Calu3 (cell line): Measurements from ENCODE around the gene FPGS. TPM values are rescaled to one million over a fixed set of nuclear protein-coding genes. Genes with fewer than 3 reads are reported as not detected.

Experiments used
- BruUV-seq: library from RNA; stranded (reverse); fragments of 400-500 nt; replicated peaks from 2 replicates; lab custom pipeline; 2021; lab: Mats Ljungman, UMichigan
- CTCF ChIA-PET: fragments of 300-600 bp; sonication (Branson Sonifier 250); formaldehyde crosslinking; loops from one replicate; lab custom pipeline; 2022; ENCODE audit warnings: antibody characterized with exemption; lab: Charles Lee
- DNase-seq: peaks from one replicate; pipeline ENCODE4 v3.0.0; 2022
- H3K27ac Mint-ChIP-seq: one replicate; pipeline ENCODE4 v1.8.0; 2022; ENCODE audit warnings: mixed read lengths; ENCODE audit not compliant: unreplicated experiment
- H3K27me3 Mint-ChIP-seq: one replicate; pipeline ENCODE4 v1.8.0; 2022; ENCODE audit warnings: mixed read lengths; ENCODE audit not compliant: unreplicated experiment
- H3K36me3 Mint-ChIP-seq: one replicate; pipeline ENCODE4 v1.8.0; 2022; ENCODE audit warnings: mild to moderate bottlenecking, moderate library complexity, mixed read lengths; ENCODE audit not compliant: insufficient read depth, unreplicated experiment
- H3K4me1 Mint-ChIP-seq: one replicate; pipeline ENCODE4 v1.8.0; 2022; ENCODE audit warnings: mild to moderate bottlenecking, low read depth, mixed read lengths; ENCODE audit not compliant: unreplicated experiment
- H3K4me3 Mint-ChIP-seq: one replicate; pipeline ENCODE4 v1.8.0; 2022; ENCODE audit warnings: mild to moderate bottlenecking, low read depth, moderate library complexity, mixed read lengths; ENCODE audit not compliant: unreplicated experiment
- H3K9me3 Mint-ChIP-seq: one replicate; pipeline ENCODE4 v1.8.0; 2022; ENCODE audit warnings: low read depth, mixed read lengths; ENCODE audit not compliant: unreplicated experiment
- intact Hi-C: fragments of 100-400 bp; cut with micrococcal nuclease; formaldehyde crosslinking; loops from one replicate; pipeline ENCODE4 v1.10.0; 2022; ENCODE audit not compliant: unreplicated experiment
- total RNA-seq: library from RNA; stranded (reverse); gene quantifications from 2 replicates; pipeline ENCODE4 v1.2.3, GENCODE V29; 2022
- TF ChIP-seq, protein P1 (sequence below): fragments of 200-600 bp; IDR thresholded peaks from one replicate; pipeline ENCODE4 v1.8.0; 2022; ENCODE audit warnings: antibody characterized with exemption; ENCODE audit not compliant: unreplicated experiment

The FPGS gene
- total RNA-seq, 1 experiment from 2014 or later: 75.2 TPM

DNA sequence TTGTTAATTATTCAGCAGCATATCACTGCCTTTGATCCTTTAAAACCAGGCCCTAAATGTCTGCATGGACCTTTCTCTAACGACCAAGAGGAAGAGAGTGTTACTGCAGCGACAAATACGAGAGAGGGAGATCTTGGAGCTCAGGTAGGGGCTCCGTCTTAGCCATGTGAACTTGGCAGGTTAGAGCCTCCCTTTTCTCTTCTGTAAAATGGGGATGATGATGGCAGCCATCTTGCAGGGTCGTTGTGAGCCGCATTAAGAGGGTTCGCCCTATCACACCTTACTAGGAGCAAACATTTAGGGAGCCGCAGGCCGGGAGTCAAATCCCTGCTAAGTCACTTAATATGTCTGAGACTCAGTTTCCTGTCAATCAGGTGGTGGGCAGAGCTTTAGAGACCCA lies 50.1 kb downstream of the FPGS start:
- TF ChIP-seq, protein P1, sequence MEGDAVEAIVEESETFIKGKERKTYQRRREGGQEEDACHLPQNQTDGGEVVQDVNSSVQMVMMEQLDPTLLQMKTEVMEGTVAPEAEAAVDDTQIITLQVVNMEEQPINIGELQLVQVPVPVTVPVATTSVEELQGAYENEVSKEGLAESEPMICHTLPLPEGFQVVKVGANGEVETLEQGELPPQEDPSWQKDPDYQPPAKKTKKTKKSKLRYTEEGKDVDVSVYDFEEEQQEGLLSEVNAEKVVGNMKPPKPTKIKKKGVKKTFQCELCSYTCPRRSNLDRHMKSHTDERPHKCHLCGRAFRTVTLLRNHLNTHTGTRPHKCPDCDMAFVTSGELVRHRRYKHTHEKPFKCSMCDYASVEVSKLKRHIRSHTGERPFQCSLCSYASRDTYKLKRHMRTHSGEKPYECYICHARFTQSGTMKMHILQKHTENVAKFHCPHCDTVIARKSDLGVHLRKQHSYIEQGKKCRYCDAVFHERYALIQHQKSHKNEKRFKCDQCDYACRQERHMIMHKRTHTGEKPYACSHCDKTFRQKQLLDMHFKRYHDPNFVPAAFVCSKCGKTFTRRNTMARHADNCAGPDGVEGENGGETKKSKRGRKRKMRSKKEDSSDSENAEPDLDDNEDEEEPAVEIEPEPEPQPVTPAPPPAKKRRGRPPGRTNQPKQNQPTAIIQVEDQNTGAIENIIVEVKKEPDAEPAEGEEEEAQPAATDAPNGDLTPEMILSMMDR: no peak
- no peak overlapping the region for H3K27ac Mint-ChIP-seq
- BruUV-seq: no TSS peak
- H3K4me1 Mint-ChIP-seq: no peaks in the 10 kb centered on the region
- CTCF ChIA-PET: no interaction called here
- intact Hi-C loops: no loop called here
- peaks cover 8% of the 10 kb centered on the region for H3K9me3 Mint-ChIP-seq
- DNase-seq: no peak
- peaks cover 11% of the 10 kb centered on the region for H3K27me3 Mint-ChIP-seq
- no peak overlapping the region for H3K4me3 Mint-ChIP-seq
- H3K36me3 Mint-ChIP-seq: no peaks in the 10 kb centered on the region

DNA sequence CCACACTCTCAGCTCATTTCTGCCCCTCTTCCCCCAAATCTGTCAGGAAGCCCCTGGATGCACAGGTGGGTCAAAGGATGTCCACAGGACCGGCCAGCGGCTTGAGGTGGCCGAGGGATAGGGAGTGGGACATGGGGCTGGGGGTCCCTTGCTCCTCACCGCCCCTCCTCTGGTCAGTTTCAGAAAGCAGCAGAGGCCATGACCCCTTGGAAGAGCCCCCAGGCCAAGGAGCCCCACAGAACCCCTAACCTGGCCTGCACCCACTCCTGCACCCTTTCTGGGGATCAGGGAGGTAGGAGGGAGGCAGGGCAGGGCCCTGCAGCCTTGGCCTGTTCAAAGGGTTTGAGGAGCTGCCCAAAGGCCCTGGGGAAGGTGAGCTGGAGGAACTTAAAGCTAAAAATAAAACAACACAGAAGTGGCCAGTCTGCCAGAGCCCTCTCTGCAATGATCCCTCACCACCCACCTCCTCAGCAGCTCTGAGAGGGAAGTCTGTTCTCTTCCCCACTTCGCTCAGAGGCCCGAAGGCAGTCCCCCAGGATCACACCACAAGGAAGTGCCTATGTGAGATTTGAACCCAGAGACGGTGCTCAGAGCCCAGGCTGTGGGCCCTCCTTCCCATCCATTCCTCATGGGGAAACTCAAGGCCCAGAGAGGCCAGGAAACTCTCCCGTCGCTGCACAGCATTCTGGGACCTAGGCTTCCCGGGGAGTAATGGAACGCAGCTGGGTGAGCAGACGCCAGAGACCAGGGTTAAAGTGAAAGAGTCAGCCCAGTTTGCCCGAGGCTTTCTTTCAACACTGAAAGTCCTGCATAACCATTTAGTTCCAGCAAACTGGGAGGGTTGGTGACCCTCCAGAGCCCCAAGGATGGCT lies 50.9 kb downstream of the FPGS start:
- no peaks in the 10 kb centered on the region for H3K36me3 Mint-ChIP-seq
- H3K27ac Mint-ChIP-seq: no peak overlapping the region
- BruUV-seq: no TSS peak
- peaks cover 8% of the 10 kb centered on the region for H3K9me3 Mint-ChIP-seq
- H3K27me3 Mint-ChIP-seq: peaks cover 11% of the 10 kb centered on the region
- no peak overlapping the region for H3K4me3 Mint-ChIP-seq
- intact Hi-C loops: no loop called here
- DNase-seq: no peak
- CTCF ChIA-PET: no interaction called here
- TF ChIP-seq, protein P1: no peak
- no peaks in the 10 kb centered on the region for H3K4me1 Mint-ChIP-seq

DNA sequence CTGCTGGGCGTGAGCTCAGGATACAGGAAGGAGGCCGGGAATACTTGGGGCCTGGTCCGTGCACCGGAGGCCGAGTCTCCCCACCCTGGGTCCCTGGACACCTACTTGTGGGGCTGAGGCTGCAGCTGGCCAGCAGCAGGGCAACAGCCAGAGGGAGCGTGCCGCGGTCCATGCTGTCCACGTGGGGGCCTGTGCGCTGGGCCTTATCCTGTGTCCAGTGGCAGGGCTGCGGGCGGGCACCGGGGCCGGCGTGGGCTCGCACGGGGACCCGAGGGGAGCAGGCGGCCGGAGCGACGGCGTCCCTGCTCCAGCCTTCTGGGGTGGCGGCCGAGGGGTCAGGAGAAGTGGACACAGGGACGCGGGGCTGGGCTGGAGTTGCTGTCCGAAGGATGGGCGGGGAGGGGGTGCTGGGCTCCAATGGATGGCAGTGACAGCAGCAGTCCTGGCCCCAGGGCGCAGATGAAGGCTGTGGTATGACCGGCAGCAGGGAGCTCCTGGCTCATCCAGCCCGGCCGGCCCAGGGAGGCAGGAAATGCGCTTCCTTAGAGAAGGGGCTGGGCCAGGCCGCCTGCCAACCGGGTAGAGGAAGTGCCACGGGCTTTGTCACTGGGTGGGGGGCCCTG lies 51.6 kb downstream of the FPGS start, which contains the start of gene ENG:
TSS of gene ENG (minus strand) at position 475 of the 623 bp plus-strand sequence. CDS start at position 172, 303 bp downstream.
- Mint-ChIP-seq H3K27ac (no peak within 1 kb of the TSS), H3K4me3 (no peak within 1 kb of the TSS), H3K4me1 (no peaks in the 10 kb centered on the region), H3K36me3 (no peaks in the 10 kb centered on the region), H3K27me3 (peaks cover 3% of the 10 kb centered on the region), H3K9me3 (peaks cover 2% of the 10 kb centered on the region)
- BruUV-seq: no TSS peak
- peak; percentile 14 for DNase-seq
- TF ChIP-seq, protein P1: no peak
- intact Hi-C loops: no loop called here
- CTCF ChIA-PET: interaction anchor here (0.6 kb wide), 2 partner anchors 22 to 29 kb away, joined by 4 to 7 read pairs; no protein-coding TSS in a partner anchor

DNA sequence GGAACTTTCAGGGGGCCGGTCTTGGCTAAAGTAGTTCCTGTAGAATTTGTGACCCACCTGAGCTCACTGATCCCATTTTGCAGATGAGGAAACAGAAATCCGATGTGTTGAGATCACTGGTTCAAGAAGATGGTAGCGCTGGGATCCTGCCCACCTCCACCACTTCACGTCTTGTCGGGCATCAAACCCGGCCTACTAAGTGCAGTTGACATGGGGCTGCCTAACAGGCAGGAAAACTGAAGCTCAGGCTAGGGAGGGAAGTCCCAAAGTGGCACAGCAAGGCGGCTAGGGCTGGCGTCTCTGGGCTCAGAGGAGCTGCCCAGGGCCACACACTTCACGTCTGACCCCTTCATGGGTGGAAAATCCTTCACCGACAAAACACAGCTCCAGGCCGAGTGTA lies 52.3 kb downstream of the FPGS start:
- intact Hi-C loops: no loop called here
- Mint-ChIP-seq H3K4me1 (no peaks in the 10 kb centered on the region), H3K27me3 (no peaks in the 10 kb centered on the region), H3K27ac (no peak overlapping the region), H3K4me3 (no peak overlapping the region), H3K9me3 (no peaks in the 10 kb centered on the region), H3K36me3 (no peaks in the 10 kb centered on the region)
- CTCF ChIA-PET: interaction anchor here (0.6 kb wide), 1 partner anchor 23 kb away, joined by 7 read pairs; no protein-coding TSS in a partner anchor
- TF ChIP-seq, protein P1: no peak
- no TSS peak for BruUV-seq
- DNase-seq: no peak
